ENCODE measurements around the gene DIS3L2.

- TF ChIP-seq CTCF (IDR thresholded peaks at IDR 0.05) (no peak), ZFX (IDR thresholded peaks at IDR 0.05; ENCODE audit: borderline replicate concordance) (no peak)
These were observed 392.1 kb downstream of the DIS3L2 start for GRCh38 chr2:232353660-232354059.
